ENCODE measurements around the gene MOV10.

The MOV10 gene

DNA sequence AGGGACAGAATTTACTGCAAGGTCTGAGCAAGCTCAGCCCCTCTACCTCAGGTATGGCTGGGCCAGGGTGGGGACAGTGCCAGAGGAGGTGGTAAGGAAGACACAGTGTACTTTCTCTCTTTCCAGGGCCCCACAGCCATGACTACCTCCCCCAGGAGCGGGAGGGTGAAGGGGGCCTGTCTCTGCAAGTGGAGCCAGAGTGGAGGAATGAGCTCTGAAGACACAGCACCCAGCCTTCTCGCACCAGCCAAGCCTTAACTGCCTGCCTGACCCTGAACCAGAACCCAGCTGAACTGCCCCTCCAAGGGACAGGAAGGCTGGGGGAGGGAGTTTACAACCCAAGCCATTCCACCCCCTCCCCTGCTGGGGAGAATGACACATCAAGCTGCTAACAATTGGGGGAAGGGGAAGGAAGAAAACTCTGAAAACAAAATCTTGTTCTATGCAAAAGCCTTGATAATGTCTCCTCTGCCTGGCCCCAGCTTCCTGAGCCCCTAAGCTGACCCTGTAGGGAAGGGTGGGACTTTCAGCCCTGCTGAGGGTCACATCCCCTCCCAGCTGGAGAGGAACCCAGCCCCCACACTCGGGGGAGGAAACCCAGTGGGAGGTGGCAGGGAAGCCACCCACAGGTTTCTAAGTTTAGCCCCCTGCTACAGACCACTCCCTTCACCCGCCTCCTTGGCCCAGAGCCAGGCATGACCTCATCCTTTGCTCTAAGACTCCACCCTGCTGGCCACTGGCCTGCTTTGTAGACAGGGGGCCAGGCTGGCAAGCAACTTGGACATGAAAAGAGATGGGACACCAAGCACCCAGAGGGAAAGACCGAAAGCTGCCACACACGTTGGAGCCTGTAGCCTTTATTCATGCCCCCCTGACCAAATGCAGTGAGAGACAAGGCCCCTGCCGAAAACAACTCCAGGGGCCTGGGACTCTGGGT lies 26.1 kb downstream of the MOV10 start:
- peaks cover 51 to 57% of the 10 kb centered on the region in 2 donors for H3K4me1 ChIP-seq (ENCODE audit: control insufficient read depth in 1 of 2, insufficient read depth in 2 of 2, low read length in 2 of 2)
- H3K27ac ChIP-seq (ENCODE audit: low read length), result peak overlapping the region; percentile 91
- H3K4me3 ChIP-seq (ENCODE audit: low read depth in 1 of 2, low read length in 2 of 2), result no peak overlapping the region
- H3K36me3 ChIP-seq (ENCODE audit: control insufficient read depth in 1 of 2, insufficient read depth in 2 of 2, low read length in 2 of 2), result peaks cover 40% of the 10 kb centered on the region in 2 donors
- H3K9me3 ChIP-seq (ENCODE audit: control insufficient read depth in 1 of 2, low read length in 2 of 2), result no peaks in the 10 kb centered on the region
- no peaks in the 10 kb centered on the region for H3K27me3 ChIP-seq (ENCODE audit: low read depth, low read length)

DNA sequence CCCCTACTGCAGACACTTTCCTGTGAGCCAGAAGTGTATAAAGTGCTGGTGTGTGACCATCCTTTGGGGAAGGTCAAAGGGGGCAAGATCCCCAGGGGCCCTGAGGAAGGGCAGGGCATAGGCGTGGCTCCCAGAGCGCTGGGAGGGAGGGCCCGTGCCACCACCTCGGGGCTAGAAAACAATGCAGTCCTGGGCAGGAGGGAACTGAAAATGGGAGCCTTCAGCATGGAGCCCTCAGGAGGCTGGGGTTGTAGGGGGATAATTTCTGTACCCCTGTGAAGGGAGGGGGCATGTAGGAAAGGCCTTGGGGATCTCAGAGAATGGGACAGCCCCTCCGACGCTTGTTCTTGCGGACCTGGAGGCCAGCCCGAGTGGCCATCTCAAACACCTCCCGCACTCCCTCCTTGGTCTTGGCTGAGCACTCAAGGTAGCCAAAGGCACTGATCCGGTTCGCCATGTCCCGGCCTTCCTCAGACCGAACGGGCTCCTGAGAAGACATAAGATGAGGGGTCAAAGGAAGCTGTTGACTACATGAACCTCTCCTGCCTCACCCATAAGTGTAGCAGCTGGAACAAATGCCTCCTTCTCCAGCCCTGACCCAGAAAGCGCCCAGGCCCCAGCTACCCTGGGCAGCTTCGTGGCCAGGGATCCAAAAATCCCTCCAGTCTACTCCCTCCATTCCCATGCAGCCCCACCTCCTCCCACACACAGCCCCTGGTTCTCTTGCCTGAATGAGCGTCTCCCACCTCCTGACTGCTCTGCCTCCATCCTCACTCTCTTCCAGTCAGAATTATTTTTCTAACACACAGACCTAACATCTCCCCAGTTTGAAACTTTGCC lies 27.0 kb downstream of the MOV10 start:
- Histone ChIP-seq H3K27me3 (ENCODE audit: low read depth, low read length) (no peaks in the 10 kb centered on the region), H3K9me3 (ENCODE audit: control insufficient read depth in 1 of 2, low read length in 2 of 2) (no peaks in the 10 kb centered on the region), H3K4me3 (ENCODE audit: low read depth in 1 of 2, low read length in 2 of 2) (no peak overlapping the region), H3K27ac (ENCODE audit: low read length) (peak overlapping the region; percentile 91), H3K4me1 (ENCODE audit: control insufficient read depth in 1 of 2, insufficient read depth in 2 of 2, low read length in 2 of 2) (peaks cover 56 to 57% of the 10 kb centered on the region in 2 donors), H3K36me3 (ENCODE audit: control insufficient read depth in 1 of 2, insufficient read depth in 2 of 2, low read length in 2 of 2) (peaks cover 33 to 36% of the 10 kb centered on the region in 2 donors)

DNA sequence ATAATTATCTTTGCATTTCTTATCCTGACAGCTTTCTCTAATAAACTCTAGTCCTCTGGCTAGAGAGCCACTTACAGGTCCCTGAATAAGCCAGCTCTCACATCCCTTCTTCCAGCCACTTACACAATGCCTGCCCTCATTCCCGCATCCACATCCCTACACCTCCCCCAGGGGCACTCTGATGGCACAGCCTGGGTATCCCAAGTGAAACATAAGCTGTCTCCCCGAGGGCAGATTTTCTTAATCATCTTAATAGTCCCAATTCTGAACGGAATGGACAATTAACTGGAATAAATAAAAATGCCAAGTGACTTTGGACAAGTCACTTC lies 27.6 kb downstream of the MOV10 start:
- Histone ChIP-seq H3K4me3 (ENCODE audit: low read depth in 1 of 2, low read length in 2 of 2) (no peak overlapping the region), H3K27me3 (ENCODE audit: low read depth, low read length) (no peaks in the 10 kb centered on the region), H3K27ac (ENCODE audit: low read length) (peak overlapping the region; percentile 91), H3K4me1 (ENCODE audit: control insufficient read depth in 1 of 2, insufficient read depth in 2 of 2, low read length in 2 of 2) (peaks cover 56 to 57% of the 10 kb centered on the region in 2 donors), H3K36me3 (ENCODE audit: control insufficient read depth in 1 of 2, insufficient read depth in 2 of 2, low read length in 2 of 2) (peaks cover 27 to 31% of the 10 kb centered on the region in 2 donors), H3K9me3 (ENCODE audit: control insufficient read depth in 1 of 2, low read length in 2 of 2) (no peaks in the 10 kb centered on the region)

DNA sequence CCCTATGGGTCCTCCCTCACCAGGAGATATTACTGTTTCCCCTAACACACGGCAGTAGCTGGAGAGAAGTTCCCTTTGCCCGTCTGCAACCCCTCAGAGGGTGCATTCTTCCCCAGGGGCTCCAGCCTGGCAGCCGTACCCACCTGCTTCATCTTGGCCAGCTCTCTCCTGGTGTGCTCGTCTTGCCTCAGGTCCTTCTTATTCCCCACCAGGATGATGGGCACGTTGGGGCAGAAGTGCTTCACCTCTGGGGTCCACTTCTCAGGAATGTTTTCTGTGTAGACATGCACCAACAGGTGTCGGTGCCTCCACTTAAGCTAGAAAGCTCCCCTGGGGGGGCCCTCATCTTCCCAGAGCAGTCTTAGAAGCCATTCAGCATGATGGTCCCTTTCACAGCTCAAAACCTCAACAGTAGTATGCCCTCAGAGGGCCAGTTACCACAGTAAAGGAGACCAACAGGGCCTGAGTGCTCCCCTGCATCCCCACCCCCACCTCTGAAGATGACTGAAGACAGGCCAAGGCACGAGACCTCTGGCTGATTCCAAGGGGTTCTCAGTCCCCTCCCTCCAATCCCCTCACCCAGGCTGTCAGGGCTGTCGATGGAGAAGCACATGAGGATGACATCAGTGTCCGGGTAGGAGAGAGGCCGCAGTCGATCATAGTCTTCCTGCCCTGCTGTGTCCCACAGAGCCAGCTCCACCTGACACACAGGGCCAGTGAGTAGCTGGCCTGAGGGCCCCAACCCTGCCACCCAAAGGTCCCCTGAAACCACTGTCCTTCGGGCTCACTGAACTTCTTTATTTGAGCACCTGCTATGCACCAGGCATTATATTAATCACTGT lies 28.2 kb downstream of the MOV10 start:
- H3K27ac ChIP-seq (ENCODE audit: low read length), result peak overlapping the region; percentile 91
- peaks cover 27 to 28% of the 10 kb centered on the region in 2 donors for H3K36me3 ChIP-seq (ENCODE audit: control insufficient read depth in 1 of 2, insufficient read depth in 2 of 2, low read length in 2 of 2)
- H3K4me1 ChIP-seq (ENCODE audit: control insufficient read depth in 1 of 2, insufficient read depth in 2 of 2, low read length in 2 of 2), result peaks cover 56 to 61% of the 10 kb centered on the region in 2 donors
- H3K4me3 ChIP-seq (ENCODE audit: low read depth in 1 of 2, low read length in 2 of 2), result no peak overlapping the region
- H3K27me3 ChIP-seq (ENCODE audit: low read depth, low read length), result no peaks in the 10 kb centered on the region
- H3K9me3 ChIP-seq (ENCODE audit: control insufficient read depth in 1 of 2, low read length in 2 of 2), result no peaks in the 10 kb centered on the region

DNA sequence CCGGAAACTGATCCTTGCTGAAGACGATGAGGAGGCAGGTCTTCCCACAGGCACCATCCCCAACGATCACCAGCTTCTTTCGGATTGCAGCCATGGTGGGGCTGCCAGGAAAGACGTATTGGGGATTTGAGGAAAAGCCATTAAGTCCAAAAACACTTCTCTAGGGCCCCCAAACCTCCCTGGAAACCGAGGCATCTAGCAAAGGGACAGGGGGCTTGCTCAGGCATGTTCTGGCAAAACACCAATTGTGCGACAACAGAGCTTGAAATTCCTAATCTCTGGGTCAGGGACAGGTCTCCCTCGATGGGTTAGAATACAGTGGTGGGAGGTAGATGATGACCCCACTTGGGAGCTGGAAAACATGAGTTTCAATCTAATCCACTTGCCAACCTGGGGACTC lies 29.2 kb downstream of the MOV10 start:
- peaks cover 56 to 62% of the 10 kb centered on the region in 2 donors for H3K4me1 ChIP-seq (ENCODE audit: control insufficient read depth in 1 of 2, insufficient read depth in 2 of 2, low read length in 2 of 2)

DNA sequence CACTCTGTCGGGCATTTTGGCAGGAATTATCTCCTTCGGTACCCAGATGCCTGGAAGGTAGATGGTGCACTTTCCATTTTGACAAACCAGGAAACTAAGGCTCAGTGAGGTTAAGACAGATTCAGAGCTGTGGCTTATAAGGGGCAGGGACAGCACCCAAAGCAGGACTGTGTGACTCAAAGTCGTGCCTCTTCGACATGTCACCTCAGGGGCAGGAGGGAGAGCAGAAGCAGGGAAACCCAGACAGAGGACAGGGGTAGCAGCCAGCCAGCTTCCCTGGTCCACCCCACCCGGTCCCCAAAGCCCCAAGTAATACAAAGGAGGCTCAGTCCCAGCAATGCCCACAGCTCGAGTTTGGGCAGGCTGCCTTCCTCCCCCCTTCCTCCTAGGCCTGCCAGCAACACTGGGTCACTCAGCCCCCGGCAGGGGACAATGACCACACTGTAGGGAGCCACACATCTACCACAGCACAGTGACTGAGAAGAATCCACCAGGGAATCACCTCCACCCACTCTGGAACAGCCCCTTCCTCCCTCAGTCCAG lies 30.0 kb downstream of the MOV10 start:
- peaks cover 14 to 18% of the 10 kb centered on the region in 2 donors for H3K36me3 ChIP-seq (ENCODE audit: control insufficient read depth in 1 of 2, insufficient read depth in 2 of 2, low read length in 2 of 2)
- H3K4me3 ChIP-seq (ENCODE audit: low read depth in 1 of 2, low read length in 2 of 2), result peak overlapping the region; percentile 80 to 83
- H3K27ac ChIP-seq (ENCODE audit: low read length), result peak overlapping the region; percentile 90
- peaks cover 50 to 54% of the 10 kb centered on the region in 2 donors for H3K4me1 ChIP-seq (ENCODE audit: control insufficient read depth in 1 of 2, insufficient read depth in 2 of 2, low read length in 2 of 2)
- H3K27me3 ChIP-seq (ENCODE audit: low read depth, low read length), result no peaks in the 10 kb centered on the region
- no peaks in the 10 kb centered on the region for H3K9me3 ChIP-seq (ENCODE audit: control insufficient read depth in 1 of 2, low read length in 2 of 2)

More for the DNA sequence above, 29.2 kb downstream of the MOV10 start:
- H3K36me3 ChIP-seq (ENCODE audit: control insufficient read depth in 1 of 2, insufficient read depth in 2 of 2, low read length in 2 of 2), result peaks cover 19 to 22% of the 10 kb centered on the region in 2 donors
- H3K4me3 ChIP-seq (ENCODE audit: low read depth in 1 of 2, low read length in 2 of 2), result no peak overlapping the region
- H3K9me3 ChIP-seq (ENCODE audit: control insufficient read depth in 1 of 2, low read length in 2 of 2), result no peaks in the 10 kb centered on the region
- no peaks in the 10 kb centered on the region for H3K27me3 ChIP-seq (ENCODE audit: low read depth, low read length)
- peak overlapping the region; percentile 90 for H3K27ac ChIP-seq (ENCODE audit: low read length)

DNA sequence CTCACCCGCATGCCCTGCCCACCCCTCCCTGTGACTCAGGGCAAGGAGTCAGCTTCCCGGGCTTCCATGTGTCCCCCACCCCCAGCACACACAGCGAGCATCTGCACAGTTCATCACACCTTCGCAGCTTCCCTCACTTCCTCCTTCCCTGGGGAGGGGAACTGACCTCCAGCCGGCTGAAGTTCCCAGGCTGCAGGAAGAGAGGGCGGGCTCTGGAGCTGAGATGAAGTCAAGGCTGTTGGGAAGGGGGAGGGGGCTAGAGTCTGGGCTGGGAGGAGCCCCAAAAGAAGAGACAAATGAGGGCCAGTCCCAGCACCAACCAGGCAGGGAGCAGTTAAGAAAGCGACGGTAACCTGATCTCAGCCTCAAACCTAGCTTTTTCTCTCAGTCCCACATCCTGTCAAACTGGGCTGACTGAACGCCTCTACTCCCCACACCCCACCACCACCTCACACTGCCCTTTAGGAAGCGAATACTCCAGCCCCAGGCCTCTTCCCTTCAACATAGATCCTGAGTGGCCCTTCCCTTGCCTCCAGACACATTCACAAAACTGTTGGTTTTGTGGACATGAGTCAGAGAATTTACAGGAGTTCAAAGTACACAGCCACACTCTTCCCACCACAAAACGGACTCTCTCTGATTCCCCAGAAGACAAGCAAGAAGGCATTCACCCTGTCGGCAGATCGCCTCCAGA lies 30.6 kb downstream of the MOV10 start:
- no peaks in the 10 kb centered on the region for H3K9me3 ChIP-seq (ENCODE audit: control insufficient read depth in 1 of 2, low read length in 2 of 2)
- H3K4me1 ChIP-seq (ENCODE audit: control insufficient read depth in 1 of 2, insufficient read depth in 2 of 2, low read length in 2 of 2), result peaks cover 44 to 48% of the 10 kb centered on the region in 2 donors
- peak overlapping the region; percentile 90 for H3K27ac ChIP-seq (ENCODE audit: low read length)
- peak overlapping the region; percentile 80 to 83 for H3K4me3 ChIP-seq (ENCODE audit: low read depth in 1 of 2, low read length in 2 of 2)
- H3K27me3 ChIP-seq (ENCODE audit: low read depth, low read length), result no peaks in the 10 kb centered on the region
- peaks cover 12 to 14% of the 10 kb centered on the region in 2 donors for H3K36me3 ChIP-seq (ENCODE audit: control insufficient read depth in 1 of 2, insufficient read depth in 2 of 2, low read length in 2 of 2)

DNA sequence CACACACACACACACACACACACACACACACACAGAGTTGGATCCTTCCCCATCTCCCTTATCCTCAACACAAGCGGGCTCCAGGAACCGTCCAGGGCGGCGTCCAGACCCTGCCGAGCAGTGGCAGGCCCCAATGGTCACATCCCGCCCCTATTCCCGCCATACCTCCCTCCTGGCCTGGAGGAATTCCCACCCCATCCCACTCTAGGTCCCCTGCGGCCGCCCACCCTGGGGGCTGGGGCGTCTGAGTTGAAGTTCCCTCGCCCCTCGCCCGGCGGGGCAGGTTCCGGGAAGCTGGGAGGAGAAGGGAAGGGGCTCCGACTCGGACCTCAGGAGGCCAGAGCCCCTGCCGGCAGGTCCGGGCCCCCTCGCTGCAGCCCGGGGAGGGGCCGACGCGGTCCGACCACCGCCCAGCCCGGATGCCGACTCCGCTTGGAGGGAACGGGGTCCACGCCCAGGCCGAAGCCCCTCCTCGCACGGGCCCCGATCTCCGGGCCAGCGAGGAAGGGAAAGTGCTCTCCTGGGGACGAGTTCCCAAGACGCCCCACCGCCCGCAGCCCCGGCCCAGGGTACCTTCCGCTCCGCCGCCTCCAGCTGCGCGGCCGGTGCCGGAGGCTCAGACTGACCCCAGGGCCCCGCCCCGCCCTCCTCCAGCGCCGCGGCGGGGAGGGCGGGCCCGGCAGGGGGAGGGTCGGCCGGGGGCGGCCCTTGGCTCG lies 32.2 kb downstream of the MOV10 start, which contains the start of gene RHOC:
Gene RHOC, minus strand, starts transcription at position 623 of the 716 bp plus-strand sequence. CDS start 3,328 bp downstream, outside the sequence.
- H3K9me3 ChIP-seq (ENCODE audit: control insufficient read depth in 1 of 2, low read length in 2 of 2), result no peaks in the 10 kb centered on the region
- peaks cover 11 to 14% of the 10 kb centered on the region in 2 donors for H3K36me3 ChIP-seq (ENCODE audit: control insufficient read depth in 1 of 2, insufficient read depth in 2 of 2, low read length in 2 of 2)
- H3K4me3 ChIP-seq (ENCODE audit: low read depth in 1 of 2, low read length in 2 of 2), result peak within 1 kb of the TSS; percentile 80 to 83
- H3K27me3 ChIP-seq (ENCODE audit: low read depth, low read length), result no peaks in the 10 kb centered on the region
- peak within 1 kb of the TSS; percentile 90 for H3K27ac ChIP-seq (ENCODE audit: low read length)
- peaks cover 28 to 32% of the 10 kb centered on the region in 2 donors for H3K4me1 ChIP-seq (ENCODE audit: control insufficient read depth in 1 of 2, insufficient read depth in 2 of 2, low read length in 2 of 2)

DNA sequence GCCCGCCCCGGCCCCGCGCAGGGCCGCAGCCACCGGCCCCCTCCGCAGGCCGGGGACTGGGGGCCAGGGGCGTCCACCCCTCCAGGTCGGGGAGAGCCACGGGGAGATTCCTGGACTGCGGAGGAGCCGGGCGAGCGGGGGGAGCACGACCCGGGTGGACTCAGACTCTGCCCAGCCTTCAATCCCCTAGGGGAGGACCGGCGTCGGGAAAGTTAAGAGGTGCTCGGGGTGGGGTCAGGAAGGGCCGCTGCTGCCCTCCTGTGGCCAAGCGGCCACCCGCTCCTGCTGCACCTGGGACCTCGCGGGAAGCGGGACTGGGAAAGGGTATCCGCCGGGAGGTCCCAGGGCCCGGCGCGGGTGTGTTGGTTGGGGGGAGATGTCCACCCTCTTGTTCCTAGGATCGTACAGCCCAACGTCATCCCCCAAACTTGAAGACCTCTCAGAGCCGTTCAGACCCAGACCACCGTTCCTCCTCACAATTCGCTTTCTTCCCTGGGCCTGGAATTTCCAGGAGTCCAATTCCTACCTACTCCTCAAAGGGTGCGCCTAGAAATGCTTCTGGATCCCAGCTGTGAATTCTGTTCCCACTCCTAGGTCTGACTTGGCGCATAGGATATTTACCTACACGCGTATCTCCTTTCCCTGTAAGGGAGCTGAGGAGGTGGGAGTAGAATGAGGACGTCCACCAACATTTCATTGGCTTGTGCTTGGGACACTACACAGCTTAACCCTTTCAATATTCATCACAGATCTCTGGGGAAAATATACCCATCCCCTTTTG lies 33.0 kb downstream of the MOV10 start:
- Histone ChIP-seq H3K36me3 (ENCODE audit: control insufficient read depth in 1 of 2, insufficient read depth in 2 of 2, low read length in 2 of 2) (peaks cover 6 to 14% of the 10 kb centered on the region in 2 donors), H3K4me1 (ENCODE audit: control insufficient read depth in 1 of 2, insufficient read depth in 2 of 2, low read length in 2 of 2) (peaks cover 25% of the 10 kb centered on the region in 2 donors), H3K9me3 (ENCODE audit: control insufficient read depth in 1 of 2, low read length in 2 of 2) (no peaks in the 10 kb centered on the region), H3K4me3 (ENCODE audit: low read depth in 1 of 2, low read length in 2 of 2) (peak overlapping the region; percentile 37 to 83), H3K27me3 (ENCODE audit: low read depth, low read length) (no peaks in the 10 kb centered on the region), H3K27ac (ENCODE audit: low read length) (no peak overlapping the region)

All from muscle layer of duodenum (tissue), 2 donors.